ENCODE measurements around the gene MCRIP2. TPM values are rescaled to one million over a fixed set of nuclear protein-coding genes. Genes with fewer than 3 reads are reported as not detected.

The MCRIP2 gene
- total and polyA plus RNA-seq, 9 of the 15 experiments (the other 6 are each of a cell fraction or from before 2014, with no cell fraction given), result 0.80 to 120 (median 35.2) TPM

- TF ChIP-seq ARID4B (CRISPR knock-in tag; IDR thresholded peaks at IDR 0.05) (peak; percentile 86; the same call in 1 of the 2 replicates), AFF1 (IDR thresholded peaks at IDR 0.05; ENCODE audit: low read depth in 1 of 2, partially characterized antibody in 2 of 2) (no peak), SRF (CRISPR knock-in tag; IDR thresholded peaks at IDR 0.05) (no peak), PTBP1 (IDR thresholded peaks at IDR 0.05; ENCODE audit: low read depth, low read length) (no peak), TAF9B (IDR thresholded peaks at IDR 0.05; ENCODE audit: partially characterized antibody) (no peak), ZNF77 (CRISPR knock-in tag; IDR thresholded peaks at IDR 0.05) (no peak), LCOR (CRISPR knock-in tag; IDR thresholded peaks at IDR 0.05) (no peak; the same call in 1 of the 2 replicates), DEAF1 (CRISPR knock-in tag; IDR thresholded peaks at IDR 0.05) (no peak), BDP1 (IDR thresholded peaks at IDR 0.05; ENCODE audit: insufficient read depth, insufficient read length) (no peak), CREB3 (tag; conservative IDR thresholded peaks at IDR 0.05; ENCODE audit: low read depth) (peak; percentile 57; the same call in 1 of the 2 replicates), ZNF518B (CRISPR knock-in tag; IDR thresholded peaks at IDR 0.05) (no peak)
Measured at GRCh38 chr16:695355-696089, 53.9 kb downstream of the MCRIP2 start (continued).
